ENCODE results near the gene IGFBP3.

GRCh38 chr7:45917658-45918057 is 3.4 kb downstream of the IGFBP3 start:
- peak; percentile 82 to 97 (median 93) for TF ChIP-seq CTCF (IDR thresholded peaks at IDR 0.05)
- TF ChIP-seq POLR2AphosphoS5 (IDR thresholded peaks at IDR 0.05) = peak in 1 of 2 donors; percentile 39

Measured in esophagus muscularis mucosa (tissue), 3 donors.